MM.1S (cell line): ENCODE data around the gene ARHGAP12.

ENCODE experiments used
- EZH2 ChIP-seq: fragments of 300-600 bp; sonication (generic); optimal IDR thresholded peaks from 2 replicates; pipeline ENCODE3; 2017; ENCODE audit warnings: low read depth, mild to moderate bottlenecking, antibody characterized with exemption, low read length, mixed read lengths
- TF ChIP-seq, protein P1 (sequence below): fragments of 300-600 bp; sonication (generic); IDR thresholded peaks from 2 replicates; pipeline ENCODE4 v1.5.1; 2016; ENCODE audit warnings: antibody characterized with exemption, low read length, mixed read lengths

DNA sequence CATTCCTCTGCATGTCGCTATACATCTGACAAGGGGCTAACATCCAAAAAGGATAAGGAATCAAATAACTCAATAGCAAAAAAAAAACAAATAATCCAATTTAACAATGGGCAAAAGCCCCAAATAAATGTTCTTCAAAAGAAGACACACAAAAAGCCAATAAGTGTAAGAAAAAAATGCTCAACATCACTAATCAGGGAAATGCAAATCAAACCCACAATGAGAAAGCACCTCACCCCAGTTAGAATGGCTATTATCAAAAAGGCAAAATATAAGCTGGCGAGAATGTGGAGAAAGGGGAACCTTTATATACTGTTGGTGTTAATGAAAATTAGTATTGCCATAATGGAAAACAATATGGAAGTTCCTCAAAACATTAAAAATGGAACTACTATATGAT lies 14.3 kb downstream of the ARHGAP12 start:
- TF ChIP-seq, protein P1, sequence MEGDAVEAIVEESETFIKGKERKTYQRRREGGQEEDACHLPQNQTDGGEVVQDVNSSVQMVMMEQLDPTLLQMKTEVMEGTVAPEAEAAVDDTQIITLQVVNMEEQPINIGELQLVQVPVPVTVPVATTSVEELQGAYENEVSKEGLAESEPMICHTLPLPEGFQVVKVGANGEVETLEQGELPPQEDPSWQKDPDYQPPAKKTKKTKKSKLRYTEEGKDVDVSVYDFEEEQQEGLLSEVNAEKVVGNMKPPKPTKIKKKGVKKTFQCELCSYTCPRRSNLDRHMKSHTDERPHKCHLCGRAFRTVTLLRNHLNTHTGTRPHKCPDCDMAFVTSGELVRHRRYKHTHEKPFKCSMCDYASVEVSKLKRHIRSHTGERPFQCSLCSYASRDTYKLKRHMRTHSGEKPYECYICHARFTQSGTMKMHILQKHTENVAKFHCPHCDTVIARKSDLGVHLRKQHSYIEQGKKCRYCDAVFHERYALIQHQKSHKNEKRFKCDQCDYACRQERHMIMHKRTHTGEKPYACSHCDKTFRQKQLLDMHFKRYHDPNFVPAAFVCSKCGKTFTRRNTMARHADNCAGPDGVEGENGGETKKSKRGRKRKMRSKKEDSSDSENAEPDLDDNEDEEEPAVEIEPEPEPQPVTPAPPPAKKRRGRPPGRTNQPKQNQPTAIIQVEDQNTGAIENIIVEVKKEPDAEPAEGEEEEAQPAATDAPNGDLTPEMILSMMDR = no peak
- TF ChIP-seq EZH2 = no peak
